ENCODE data around the gene TXNRD1. TPM values are rescaled to one million over a fixed set of nuclear protein-coding genes. Genes with fewer than 3 reads are reported as not detected.

Gene TXNRD1
- total and polyA plus RNA-seq, 8 donors, result 8.1 to 29.1 (median 15.9) TPM

- FAIRE-seq (no peak), DNase-seq (peak in 2 of 6 donors; percentile 37 to 59), ATAC-seq (peak; percentile 69 to 94 (median 91))
- Histone ChIP-seq H3K36me3 (no peaks in the 10 kb centered on the region), H3K9me3 (no peaks in the 10 kb centered on the region), H3K27ac (no peak overlapping the region), H3K4me1 (no peaks in the 10 kb centered on the region), H3K4me3 (no peak overlapping the region), H3K27me3 (no peaks in the 10 kb centered on the region)
- intact Hi-C loops (cut with DNase I), result loop anchor here in 2 of 3 donors (5.0 to 10.0 kb wide), 2 partner anchors 156 to 163 kb away; no protein-coding TSS in a partner anchor
- peak; percentile 54 to 82 (median 68) for TF ChIP-seq CTCF (IDR thresholded peaks at IDR 0.05)
- 24 to 38% methylated on average over 3 of the region's 3 CpGs for WGBS, 2 donors
Observed at GRCh38 chr12:104201238-104202001, 14.2 kb upstream of the TXNRD1 start.

- TF ChIP-seq CTCF (IDR thresholded peaks at IDR 0.05), result no peak
- Histone ChIP-seq H3K9me3 (no peaks in the 10 kb centered on the region), H3K27ac (no peak overlapping the region), H3K36me3 (no peaks in the 10 kb centered on the region), H3K27me3 (no peaks in the 10 kb centered on the region), H3K4me1 (no peaks in the 10 kb centered on the region), H3K4me3 (no peak overlapping the region)
- intact Hi-C loops (cut with DNase I), result loop anchor here (5.0 to 10.0 kb wide), 2 partner anchors 152 to 160 kb away; no protein-coding TSS in a partner anchor
- DNase-seq, result no peak
- no peak for ATAC-seq
- FAIRE-seq, result no peak
- WGBS, 2 donors, result 81 to 84% methylated on average over 19 of the region's 19 CpGs
Observed at GRCh38 chr12:104204690-104205480, 10.7 kb upstream of the TXNRD1 start.

GRCh38 chr12:104207416-104208205 lies 8.0 kb upstream of the TXNRD1 start:
- H3K27me3 ChIP-seq, result no peaks in the 10 kb centered on the region
- H3K27ac ChIP-seq, result no peak overlapping the region
- ATAC-seq (no peak), FAIRE-seq (no peak), DNase-seq (no peak)
- intact Hi-C loops (cut with DNase I), result loop anchor here in 2 of 3 donors (5.0 to 10.0 kb wide), 2 partner anchors 150 to 157 kb away; no protein-coding TSS in a partner anchor
- H3K4me3 ChIP-seq, result no peak overlapping the region
- 89% methylated on average over 8 of the region's 8 CpGs for WGBS, 2 donors
- H3K9me3 ChIP-seq, result no peaks in the 10 kb centered on the region
- no peaks in the 10 kb centered on the region for H3K4me1 ChIP-seq
- H3K36me3 ChIP-seq, result no peaks in the 10 kb centered on the region
- TF ChIP-seq CTCF (IDR thresholded peaks at IDR 0.05), result no peak

- TF ChIP-seq CTCF (IDR thresholded peaks at IDR 0.05), result no peak
- FAIRE-seq (no peak), DNase-seq (no peak), ATAC-seq (no peak)
- intact Hi-C loops (cut with DNase I), result no loop called here
- 79 to 90% methylated on average over 4 of the region's 4 CpGs for WGBS, 2 donors
- Histone ChIP-seq H3K4me1 (no peaks in the 10 kb centered on the region), H3K27ac (no peak overlapping the region), H3K9me3 (no peaks in the 10 kb centered on the region), H3K36me3 (no peaks in the 10 kb centered on the region), H3K4me3 (no peak overlapping the region), H3K27me3 (no peaks in the 10 kb centered on the region)
Observed at GRCh38 chr12:104212516-104212915, 3.1 kb upstream of the TXNRD1 start.

All from pancreas (tissue), 10 donors.